Fibroblast of lung (primary cell): Measurements from ENCODE around the gene NFATC4. TPM values are rescaled to one million over a fixed set of nuclear protein-coding genes. Genes with fewer than 3 reads are reported as not detected.

ENCODE experiments used
- DNase-seq, 2 donors: peaks; one replicate each; pipeline versions ENCODE4 v3.0.0 to v3.0.0-alpha.2; 2010; ENCODE audit warnings: low read depth in 2 of 2
- H2AFZ ChIP-seq: 2 replicates; pipeline ENCODE4 v1.5.1; 2012; ENCODE audit warnings: low read length, control low read depth, inconsistent platforms
- H3K27ac ChIP-seq: 2 replicates; pipeline ENCODE4 v1.5.1; 2011; ENCODE audit warnings: low read length, control low read depth; ENCODE audit not compliant: insufficient read depth
- H3K27me3 ChIP-seq: 2 replicates; pipeline ENCODE4 v1.5.1; 2011; ENCODE audit warnings: mild to moderate bottlenecking, low read length; ENCODE audit not compliant: control insufficient read depth, insufficient read depth
- H3K36me3 ChIP-seq: 2 replicates; pipeline ENCODE4 v1.5.1; 2011; ENCODE audit warnings: low read length; ENCODE audit not compliant: control insufficient read depth, insufficient read depth
- H3K4me1 ChIP-seq: 2 replicates; pipeline ENCODE4 v1.5.1; 2011; ENCODE audit warnings: low read length; ENCODE audit not compliant: control insufficient read depth, insufficient read depth; ENCODE audit errors: extremely low read depth
- H3K4me2 ChIP-seq: 2 replicates; pipeline ENCODE4 v1.5.1; 2011; ENCODE audit warnings: low read length, control low read depth; ENCODE audit not compliant: insufficient read depth; ENCODE audit errors: extremely low read depth
- H3K4me3 ChIP-seq, 4 experiments: fragments of 200-600 bp in 1 of 4; sonication (generic) in 1 of 4; replicated peaks in 1 of 4; 2 replicates each; pipeline ENCODE4 v1.5.1; 2011 to 2016; ENCODE audit warnings: low read length in 4 of 4, low read depth in 3 of 4, mild to moderate bottlenecking in 3 of 4, control low read depth in 2 of 4, inconsistent platforms in 1 of 4, mixed read lengths in 1 of 4; ENCODE audit not compliant: insufficient read depth in 1 of 4; ENCODE audit errors: control extremely low read depth in 1 of 4
- H3K79me2 ChIP-seq: 2 replicates; pipeline ENCODE4 v1.5.1; 2012; ENCODE audit warnings: mild to moderate bottlenecking, low read length, inconsistent platforms; ENCODE audit not compliant: control insufficient read depth, insufficient read depth
- H3K9ac ChIP-seq: 2 replicates; pipeline ENCODE4 v1.5.1; 2011; ENCODE audit warnings: mild to moderate bottlenecking, low read length, control low read depth; ENCODE audit not compliant: insufficient read depth
- H3K9me3 ChIP-seq: 2 replicates; pipeline ENCODE4 v1.5.1; 2012; ENCODE audit warnings: low read depth, low read length; ENCODE audit not compliant: control insufficient read depth, insufficient read depth
- H4K20me1 ChIP-seq: 2 replicates; pipeline ENCODE4 v1.5.1; 2011; ENCODE audit warnings: low read length; ENCODE audit not compliant: control insufficient read depth, insufficient read depth; ENCODE audit errors: extremely low read depth
- EZH2 ChIP-seq: IDR thresholded peaks from 2 replicates; pipeline ENCODE4 v1.5.1; 2012; ENCODE audit warnings: low read length, control low read depth, mild to moderate bottlenecking; ENCODE audit errors: missing control alignments
- polyA plus RNA-seq, 2 donors: library from polyadenylated mRNA; depleted of rRNA in 1 of 2; stranded (reverse) in 1 of 2; unstranded in 1 of 2; fragments of >200 nt; gene quantifications; 2 replicates each; pipeline ENCODE4 v1.2.1, GENCODE V29; 2011 to 2012; ENCODE audit warnings: missing spikeins in 1 of 2
- total RNA-seq: library from RNA; depleted of rRNA; stranded (reverse); fragments of >200 nt; gene quantifications from 2 replicates; pipeline ENCODE4 v1.2.1, GENCODE V29; 2014
- TF ChIP-seq, protein P1 (sequence below), 2 donors: IDR thresholded peaks in 1 of 2; conservative IDR thresholded peaks in 1 of 2; 1 replicate in 1 of 2; 2 replicates in 1 of 2; pipeline ENCODE4 v1.5.1; 2011 to 2012; ENCODE audit warnings: low read length in 2 of 2, control low read depth in 1 of 2, inconsistent platforms in 1 of 2, low read depth in 1 of 2, mild to moderate bottlenecking in 1 of 2

NFATC4 gene
- total and polyA plus RNA-seq, 2 donors (not counting 1 experiment from before 2014, with no cell fraction given) = 27.1 to 59.9 TPM

DNA sequence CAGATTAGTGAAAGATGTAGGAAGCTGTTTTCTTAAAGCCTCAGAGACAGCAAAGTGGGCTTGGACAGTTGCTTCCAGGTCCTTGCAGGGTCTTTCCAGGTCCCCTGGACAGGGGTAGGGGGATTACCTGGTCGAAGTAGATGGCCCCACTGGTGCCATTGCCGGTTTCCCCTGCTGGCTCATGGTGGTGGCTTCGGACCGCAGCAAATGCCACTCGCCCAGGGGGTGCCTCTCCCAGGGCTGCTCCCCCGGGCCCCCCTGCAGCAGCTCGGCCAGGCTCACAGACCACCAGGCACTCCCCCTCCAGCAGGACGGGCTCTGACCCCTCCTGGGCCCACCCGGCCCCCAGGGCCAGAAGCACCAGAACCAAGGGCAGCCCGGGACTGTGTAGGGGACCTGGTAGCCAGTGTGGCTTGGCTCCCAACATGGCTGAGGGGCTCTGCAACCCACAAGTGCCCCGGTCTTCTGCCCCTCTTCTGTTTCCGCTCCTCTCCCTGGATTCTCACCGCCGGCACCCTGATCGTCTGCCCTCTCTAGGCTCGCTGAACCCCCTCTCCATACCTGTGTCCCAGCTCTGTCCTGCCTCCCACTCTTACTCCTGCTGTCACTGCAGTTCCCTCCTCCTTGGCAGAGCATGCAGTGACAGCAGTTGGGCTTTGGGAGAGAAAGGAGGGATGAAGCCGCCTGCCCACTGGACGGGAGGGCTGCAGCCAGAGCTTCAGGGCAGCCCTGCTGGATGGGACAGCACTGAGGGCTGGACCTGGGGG is 60.8 kb downstream of the NFATC4 start:
- H3K27ac ChIP-seq = peak overlapping the region; percentile 97
- H3K9ac ChIP-seq = no peak overlapping the region
- TF ChIP-seq EZH2 = no peak
- TF ChIP-seq, protein P1, sequence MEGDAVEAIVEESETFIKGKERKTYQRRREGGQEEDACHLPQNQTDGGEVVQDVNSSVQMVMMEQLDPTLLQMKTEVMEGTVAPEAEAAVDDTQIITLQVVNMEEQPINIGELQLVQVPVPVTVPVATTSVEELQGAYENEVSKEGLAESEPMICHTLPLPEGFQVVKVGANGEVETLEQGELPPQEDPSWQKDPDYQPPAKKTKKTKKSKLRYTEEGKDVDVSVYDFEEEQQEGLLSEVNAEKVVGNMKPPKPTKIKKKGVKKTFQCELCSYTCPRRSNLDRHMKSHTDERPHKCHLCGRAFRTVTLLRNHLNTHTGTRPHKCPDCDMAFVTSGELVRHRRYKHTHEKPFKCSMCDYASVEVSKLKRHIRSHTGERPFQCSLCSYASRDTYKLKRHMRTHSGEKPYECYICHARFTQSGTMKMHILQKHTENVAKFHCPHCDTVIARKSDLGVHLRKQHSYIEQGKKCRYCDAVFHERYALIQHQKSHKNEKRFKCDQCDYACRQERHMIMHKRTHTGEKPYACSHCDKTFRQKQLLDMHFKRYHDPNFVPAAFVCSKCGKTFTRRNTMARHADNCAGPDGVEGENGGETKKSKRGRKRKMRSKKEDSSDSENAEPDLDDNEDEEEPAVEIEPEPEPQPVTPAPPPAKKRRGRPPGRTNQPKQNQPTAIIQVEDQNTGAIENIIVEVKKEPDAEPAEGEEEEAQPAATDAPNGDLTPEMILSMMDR (conservative IDR thresholded peaks at IDR 0.05 in 1 of 2, IDR thresholded peaks at IDR 0.05 in 1 of 2; ENCODE audit: low read depth in 1 of 2, low read length in 2 of 2) = no peak
- DNase-seq = no peak
- peaks cover 13% of the 10 kb centered on the region for H3K36me3 ChIP-seq
- H4K20me1 ChIP-seq = no peaks in the 10 kb centered on the region
- peak overlapping the region in 2 of 4 experiments; percentile 38 to 94 for H3K4me3 ChIP-seq
- peaks cover 17% of the 10 kb centered on the region for H3K79me2 ChIP-seq
- peaks cover 9% of the 10 kb centered on the region for H3K4me1 ChIP-seq
- no peak overlapping the region for H2AFZ ChIP-seq
- H3K4me2 ChIP-seq = no peak overlapping the region
- H3K27me3 ChIP-seq = no peaks in the 10 kb centered on the region
- H3K9me3 ChIP-seq = no peaks in the 10 kb centered on the region

Other genes with a start within 250 kb of the NFATC4 start
Only the 30 nearest of the 31 such genes appear.
- gene FITM1, start 237.5 kb upstream of the NFATC4 start, total RNA-seq = under 0.01 TPM in 1 of 2 replicates, not detected in the other
- gene FITM1, start 237.5 kb upstream of the NFATC4 start, polyA plus RNA-seq = not detected in 2 replicates
- 172 and 177 TPM in 2 replicates for gene PSME1, start 232.0 kb upstream of the NFATC4 start, total RNA-seq
- gene PSME1, start 232.0 kb upstream of the NFATC4 start, polyA plus RNA-seq = 221 and 266 TPM in 2 replicates
- gene EMC9, start 226.6 kb upstream of the NFATC4 start, total RNA-seq = 12.3 and 18.0 TPM in 2 replicates
- 6.6 and 10.2 TPM in 2 replicates for gene EMC9, start 226.6 kb upstream of the NFATC4 start, polyA plus RNA-seq
- gene PSME2, start 221.6 kb upstream of the NFATC4 start, total RNA-seq = 82.7 and 148 TPM in 2 replicates
- gene PSME2, start 221.6 kb upstream of the NFATC4 start, polyA plus RNA-seq = 132 and 175 TPM in 2 replicates
- gene RNF31, start 220.7 kb upstream of the NFATC4 start, total RNA-seq = 25.4 and 30.3 TPM in 2 replicates
- 9.2 and 14.8 TPM in 2 replicates for gene RNF31, start 220.7 kb upstream of the NFATC4 start, polyA plus RNA-seq
- 110 and 142 TPM in 2 replicates for gene IRF9, start 206.9 kb upstream of the NFATC4 start, total RNA-seq
- gene IRF9, start 206.9 kb upstream of the NFATC4 start, polyA plus RNA-seq = 70.4 and 79.9 TPM in 2 replicates
- 0.51 and 1.8 TPM in 2 replicates for gene REC8, start 196.1 kb upstream of the NFATC4 start, total RNA-seq
- gene REC8, start 196.1 kb upstream of the NFATC4 start, polyA plus RNA-seq = 1.5 and 2.2 TPM in 2 replicates
- gene IPO4, start 179.4 kb upstream of the NFATC4 start, total RNA-seq = 22.6 and 25.3 TPM in 2 replicates
- 12.4 and 27.8 TPM in 2 replicates for gene IPO4, start 179.4 kb upstream of the NFATC4 start, polyA plus RNA-seq
- 49.6 and 61.6 TPM in 2 replicates for gene TM9SF1, start 172.7 kb upstream of the NFATC4 start, total RNA-seq
- gene TM9SF1, start 172.7 kb upstream of the NFATC4 start, polyA plus RNA-seq = 60.9 and 65.1 TPM in 2 replicates
- gene TSSK4, start 162.5 kb upstream of the NFATC4 start, total RNA-seq = under 0.01 and 0.17 TPM in 2 replicates
- gene TSSK4, start 162.5 kb upstream of the NFATC4 start, polyA plus RNA-seq = not detected in 2 replicates
- 22.1 and 24.9 TPM in 2 replicates for gene CHMP4A, start 154.7 kb upstream of the NFATC4 start, total RNA-seq
- 96.8 and 133 TPM in 2 replicates for gene CHMP4A, start 154.7 kb upstream of the NFATC4 start, polyA plus RNA-seq
- gene MDP1, start 152.1 kb upstream of the NFATC4 start, total RNA-seq = 13.6 and 22.1 TPM in 2 replicates
- 14.4 TPM in 2 replicates for gene MDP1, start 152.1 kb upstream of the NFATC4 start, polyA plus RNA-seq
- 140 and 145 TPM in 2 replicates for gene NEDD8, start 135.8 kb upstream of the NFATC4 start, total RNA-seq
- 441 and 587 TPM in 2 replicates for gene NEDD8, start 135.8 kb upstream of the NFATC4 start, polyA plus RNA-seq
- gene GMPR2, start 135.3 kb upstream of the NFATC4 start, total RNA-seq = 128 and 147 TPM in 2 replicates
- gene GMPR2, start 135.3 kb upstream of the NFATC4 start, polyA plus RNA-seq = 68.3 and 80.2 TPM in 2 replicates
- 54.7 and 61.4 TPM in 2 replicates for gene TINF2, start 125.6 kb upstream of the NFATC4 start, total RNA-seq
- gene TINF2, start 125.6 kb upstream of the NFATC4 start, polyA plus RNA-seq = 42.6 and 47.7 TPM in 2 replicates
- gene TGM1, start 105.0 kb upstream of the NFATC4 start, total RNA-seq = 0.51 and 0.83 TPM in 2 replicates
- gene TGM1, start 105.0 kb upstream of the NFATC4 start, polyA plus RNA-seq = 1.3 and 1.4 TPM in 2 replicates
- gene RABGGTA, start 96.6 kb upstream of the NFATC4 start, total RNA-seq = 14.1 and 21.0 TPM in 2 replicates
- 15.1 and 19.4 TPM in 2 replicates for gene RABGGTA, start 96.6 kb upstream of the NFATC4 start, polyA plus RNA-seq
- 6.9 and 10.7 TPM in 2 replicates for gene DHRS1, start 68.4 kb upstream of the NFATC4 start, total RNA-seq
- 21.0 and 24.5 TPM in 2 replicates for gene DHRS1, start 68.4 kb upstream of the NFATC4 start, polyA plus RNA-seq
- gene NOP9, start 68.3 kb upstream of the NFATC4 start, total RNA-seq = 16.2 and 16.7 TPM in 2 replicates
- 8.0 and 13.5 TPM in 2 replicates for gene NOP9, start 68.3 kb upstream of the NFATC4 start, polyA plus RNA-seq
- 0.33 and 0.51 TPM in 2 replicates for gene CIDEB, start 60.2 kb upstream of the NFATC4 start, total RNA-seq
- 0.35 and 0.42 TPM in 2 replicates for gene CIDEB, start 60.2 kb upstream of the NFATC4 start, polyA plus RNA-seq
- gene LTB4R2, start 58.0 kb upstream of the NFATC4 start, total RNA-seq = 1.3 and 1.8 TPM in 2 replicates
- 0.23 and 0.28 TPM in 2 replicates for gene LTB4R2, start 58.0 kb upstream of the NFATC4 start, polyA plus RNA-seq
- gene LTB4R, start 56.7 kb upstream of the NFATC4 start, total RNA-seq = 0.66 and 1.0 TPM in 2 replicates
- gene LTB4R, start 56.7 kb upstream of the NFATC4 start, polyA plus RNA-seq = 0.49 and 0.62 TPM in 2 replicates
- gene ADCY4, start 33.1 kb upstream of the NFATC4 start, total RNA-seq = 1.3 and 7.4 TPM in 2 replicates
- 0.43 and 1.4 TPM in 2 replicates for gene ADCY4, start 33.1 kb upstream of the NFATC4 start, polyA plus RNA-seq
- gene RIPK3, start 28.2 kb upstream of the NFATC4 start, total RNA-seq = 0.26 and 0.33 TPM in 2 replicates
- 0.20 and 0.34 TPM in 2 replicates for gene RIPK3, start 28.2 kb upstream of the NFATC4 start, polyA plus RNA-seq
- 8.2 and 16.2 TPM in 2 replicates for gene NYNRIN, start 30.8 kb downstream of the NFATC4 start, total RNA-seq
- gene NYNRIN, start 30.8 kb downstream of the NFATC4 start, polyA plus RNA-seq = 7.2 and 7.7 TPM in 2 replicates
- gene CBLN3, start 61.5 kb downstream of the NFATC4 start, total RNA-seq = 2.6 and 5.3 TPM in 2 replicates
- 2.6 and 2.7 TPM in 2 replicates for gene CBLN3, start 61.5 kb downstream of the NFATC4 start, polyA plus RNA-seq
- 55.2 and 61.1 TPM in 2 replicates for gene KHNYN, start 61.8 kb downstream of the NFATC4 start, total RNA-seq
- gene KHNYN, start 61.8 kb downstream of the NFATC4 start, polyA plus RNA-seq = 12.2 and 14.6 TPM in 2 replicates
- 8.7 and 9.9 TPM in 2 replicates for gene SDR39U1, start 74.6 kb downstream of the NFATC4 start, total RNA-seq
- gene SDR39U1, start 74.6 kb downstream of the NFATC4 start, polyA plus RNA-seq = 24.7 and 31.9 TPM in 2 replicates
- not detected in 2 replicates for gene CMA1, start 140.1 kb downstream of the NFATC4 start, total RNA-seq
- gene CMA1, start 140.1 kb downstream of the NFATC4 start, polyA plus RNA-seq = not detected in 2 replicates
- gene CTSG, start 208.1 kb downstream of the NFATC4 start, total RNA-seq = not detected in 2 replicates
- not detected in 2 replicates for gene CTSG, start 208.1 kb downstream of the NFATC4 start, polyA plus RNA-seq